ENCODE results near the gene MAPK8IP2. TPM values are rescaled to one million over a fixed set of nuclear protein-coding genes. Genes with fewer than 3 reads are reported as not detected.

The MAPK8IP2 gene
- total RNA-seq, result 1.6 TPM

- no peak for DNase-seq
Measured at GRCh38 chr22:50600538-50600937, at the start of gene MAPK8IP2. MAPK8IP2 (plus strand) TSS chr22:50600793; CDS start chr22:50600819, 26 bp downstream.

GRCh38 chr22:50551160-50551752 is 49.3 kb upstream of the MAPK8IP2 start:
- no peak for DNase-seq

- no peak for DNase-seq
Measured at GRCh38 chr22:50553310-50553709, 47.3 kb upstream of the MAPK8IP2 start.

- DNase-seq, result no peak
Measured at GRCh38 chr22:50556703-50557102, 43.9 kb upstream of the MAPK8IP2 start.

GRCh38 chr22:50560034-50560433 is 40.6 kb upstream of the MAPK8IP2 start:
- no peak for DNase-seq

- no peak for DNase-seq
Measured at GRCh38 chr22:50561401-50562358, 38.9 kb upstream of the MAPK8IP2 start.

- peak; percentile 81 for DNase-seq
Measured at GRCh38 chr22:50562523-50563412, 37.8 kb upstream of the MAPK8IP2 start, which contains the start of gene SYCE3. SYCE3 (minus strand) TSS chr22:50562919; CDS start chr22:50556405, 6,514 bp downstream.

GRCh38 chr22:50563413-50564160 is 37.0 kb upstream of the MAPK8IP2 start:
- DNase-seq, result no peak

GRCh38 chr22:50564289-50564688 is 36.3 kb upstream of the MAPK8IP2 start:
- DNase-seq, result no peak

GRCh38 chr22:50567721-50568252 is 32.8 kb upstream of the MAPK8IP2 start:
- DNase-seq, result no peak

GRCh38 chr22:50568626-50569025 is 32.0 kb upstream of the MAPK8IP2 start:
- DNase-seq, result no peak

- DNase-seq, result no peak
Measured at GRCh38 chr22:50569041-50569459, 31.5 kb upstream of the MAPK8IP2 start.

GRCh38 chr22:50569896-50570535 is 30.6 kb upstream of the MAPK8IP2 start:
- DNase-seq, result no peak

- DNase-seq, result no peak
Measured at GRCh38 chr22:50570861-50571260, 29.7 kb upstream of the MAPK8IP2 start.

- DNase-seq, result no peak
Measured at GRCh38 chr22:50571264-50572175, 29.1 kb upstream of the MAPK8IP2 start.

GRCh38 chr22:50572965-50573364 is 27.6 kb upstream of the MAPK8IP2 start:
- no peak for DNase-seq

- DNase-seq, result no peak
Measured at GRCh38 chr22:50573491-50574382, 26.9 kb upstream of the MAPK8IP2 start.

- DNase-seq, result no peak
Measured at GRCh38 chr22:50574383-50574755, 26.2 kb upstream of the MAPK8IP2 start.

Measured in skin of body (tissue), 2 donors.